Stimulated activated CD8-positive, alpha-beta memory T cell treated with anti-CD3 and anti-CD28 coated beads, Interleukin-7, amount 100 ng/mL, for 1 hour (primary cell): ENCODE data around the gene UFD1.

Experiments
- DNase-seq, 2 donors: peaks; one replicate each; pipeline ENCODE4 v3.0.0-alpha.2; 2020; ENCODE audit warnings: low read depth in 2 of 2

Gene UFD1

DNA sequence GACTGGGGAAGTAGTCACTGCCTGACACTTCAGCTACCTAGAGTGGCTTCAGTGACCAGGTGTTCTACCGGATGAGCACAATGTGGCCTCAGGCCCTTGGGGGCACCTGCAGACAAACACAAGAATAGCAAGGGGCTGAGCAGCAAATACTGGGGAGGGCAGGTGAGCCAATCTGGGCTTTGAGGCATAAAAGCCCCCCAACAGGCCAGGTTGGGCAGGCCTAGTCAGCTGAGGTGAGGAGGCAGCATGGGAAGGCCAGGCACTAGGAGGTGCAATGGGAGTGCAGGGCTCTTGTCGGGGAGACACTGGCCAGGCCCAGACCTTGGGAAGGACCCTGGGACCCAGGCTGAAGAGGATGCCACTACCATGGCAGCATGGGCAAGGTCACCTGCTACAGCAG is 9.0 kb downstream of the UFD1 start:
- no peak for DNase-seq

DNA sequence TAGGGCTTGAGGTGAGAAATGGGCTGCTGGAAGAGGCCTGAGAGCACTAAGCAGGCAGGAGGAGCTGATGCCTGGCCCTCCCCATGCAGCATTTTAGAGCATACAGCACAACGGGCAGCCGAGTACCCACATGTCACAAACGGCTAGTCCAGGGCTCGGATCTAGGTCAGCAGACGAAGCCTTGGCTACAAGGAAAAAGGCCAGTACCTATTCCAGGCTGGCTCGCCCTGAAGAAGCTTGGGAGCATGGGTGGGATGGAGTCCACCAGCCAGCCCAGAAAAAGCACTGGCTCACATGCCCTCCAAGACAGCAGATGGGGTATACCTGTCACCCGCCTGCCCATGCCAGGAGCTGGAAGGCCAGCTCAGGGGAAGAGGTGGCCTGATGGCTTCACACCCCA is 9.6 kb downstream of the UFD1 start:
- no peak for DNase-seq

- no peak for DNase-seq
Measured at GRCh38 chr22:19467912-19468311, 11.1 kb downstream of the UFD1 start.

- DNase-seq = no peak
Measured at GRCh38 chr22:19466848-19467752, 11.9 kb downstream of the UFD1 start.

DNA sequence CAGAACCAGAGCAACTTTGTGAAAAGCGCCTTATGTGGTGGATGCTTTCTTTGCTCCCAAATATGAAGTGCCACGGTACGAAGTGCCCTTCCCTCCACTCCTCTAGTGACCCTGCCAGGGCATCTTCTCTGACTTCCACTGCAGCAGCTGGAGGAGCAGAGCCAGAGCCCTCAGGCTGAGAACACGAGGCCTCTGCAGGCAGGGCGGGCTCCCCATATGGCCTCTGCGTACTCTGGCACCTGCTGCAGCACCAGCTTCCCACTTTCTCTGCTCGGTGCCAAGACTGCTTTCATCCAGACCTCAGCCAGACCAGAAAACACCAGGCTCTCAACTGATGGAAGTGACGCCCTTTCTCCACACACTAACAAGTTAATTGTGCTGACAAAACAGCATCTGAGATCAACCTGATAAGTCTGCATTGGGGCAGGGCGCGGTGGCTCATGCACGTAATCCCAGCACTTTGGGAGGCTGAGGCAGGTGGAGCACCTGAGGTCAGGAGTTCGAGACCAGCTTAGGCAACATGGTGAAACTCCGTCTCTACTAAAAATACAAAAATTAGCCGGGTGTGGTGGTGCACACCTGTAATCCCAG is 12.8 kb downstream of the UFD1 start:
- DNase-seq = no peak

- DNase-seq = no peak
Measured at GRCh38 chr22:19464975-19465374, 14.0 kb downstream of the UFD1 start.

- no peak for DNase-seq
Measured at GRCh38 chr22:19464546-19464945, 14.4 kb downstream of the UFD1 start.

DNA sequence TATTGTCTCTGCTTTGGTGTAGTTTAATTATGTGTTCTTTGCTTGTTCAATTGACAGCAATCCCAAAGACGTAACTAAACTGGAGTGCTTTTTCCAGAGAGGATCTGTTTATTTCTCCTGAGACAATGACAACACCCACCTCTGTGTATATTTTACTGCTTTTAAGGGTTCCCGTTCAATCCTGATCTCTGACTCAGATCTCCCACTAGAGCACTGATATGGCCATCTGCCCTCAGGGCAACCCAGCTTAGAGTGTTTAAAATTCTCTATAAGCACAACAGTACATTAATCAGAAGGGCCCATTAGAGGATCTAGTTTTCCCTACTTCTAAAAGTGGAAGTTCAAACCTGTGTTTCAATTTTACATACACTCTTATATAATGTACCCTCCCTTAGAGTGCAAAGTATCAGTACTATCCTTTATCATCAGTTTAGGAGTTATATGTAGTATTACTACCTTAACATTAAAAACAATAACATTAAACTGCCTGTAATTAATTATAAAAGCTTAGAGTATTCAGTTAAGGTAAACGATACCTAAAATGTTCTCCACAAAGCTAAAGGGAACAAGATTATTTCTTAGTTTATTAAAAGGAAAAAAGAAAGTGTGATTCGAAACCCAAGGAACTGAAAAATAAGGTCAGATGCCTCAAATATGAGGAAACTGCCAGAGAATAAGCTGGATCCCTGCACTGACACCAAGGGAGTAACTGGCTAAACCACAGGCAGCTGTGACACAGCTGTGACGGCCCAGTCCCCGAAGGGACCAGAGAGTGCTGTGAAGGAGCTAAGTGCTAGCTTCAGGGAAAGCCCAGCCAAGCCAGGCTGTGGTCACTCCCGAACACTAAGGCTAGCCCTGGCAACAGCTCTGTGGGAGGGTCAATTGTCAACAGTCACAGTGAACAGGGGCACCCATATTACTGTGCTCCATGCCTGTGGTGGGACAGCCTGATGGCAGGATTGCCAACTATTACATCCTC is 15.2 kb downstream of the UFD1 start:
- no peak for DNase-seq

DNA sequence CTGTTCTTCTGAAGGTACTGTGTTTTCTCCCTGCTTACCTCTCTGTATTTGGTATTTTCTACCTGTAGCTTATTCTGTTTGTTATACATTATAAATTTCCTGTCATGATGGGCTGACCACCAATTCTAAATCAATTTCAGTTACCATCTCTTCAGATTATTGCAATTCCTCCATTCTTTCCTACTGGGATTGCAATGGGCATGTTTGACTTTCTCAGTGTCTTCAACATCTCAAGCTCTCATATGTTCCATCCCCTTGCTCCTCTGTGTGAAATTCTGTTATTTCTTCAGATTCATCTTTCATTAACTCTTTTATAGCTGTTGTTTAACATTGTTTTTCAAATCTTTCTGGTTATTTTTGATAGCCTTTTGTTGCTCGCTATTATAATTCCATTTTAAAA is 16.0 kb downstream of the UFD1 start:
- DNase-seq = no peak

GRCh38 chr22:19461506-19461905 is 17.5 kb downstream of the UFD1 start:
- DNase-seq = no peak

GRCh38 chr22:19460036-19460435 is 19.0 kb downstream of the UFD1 start:
- DNase-seq = no peak

- no peak for DNase-seq
Measured at GRCh38 chr22:19457828-19458428, 21.1 kb downstream of the UFD1 start.

DNA sequence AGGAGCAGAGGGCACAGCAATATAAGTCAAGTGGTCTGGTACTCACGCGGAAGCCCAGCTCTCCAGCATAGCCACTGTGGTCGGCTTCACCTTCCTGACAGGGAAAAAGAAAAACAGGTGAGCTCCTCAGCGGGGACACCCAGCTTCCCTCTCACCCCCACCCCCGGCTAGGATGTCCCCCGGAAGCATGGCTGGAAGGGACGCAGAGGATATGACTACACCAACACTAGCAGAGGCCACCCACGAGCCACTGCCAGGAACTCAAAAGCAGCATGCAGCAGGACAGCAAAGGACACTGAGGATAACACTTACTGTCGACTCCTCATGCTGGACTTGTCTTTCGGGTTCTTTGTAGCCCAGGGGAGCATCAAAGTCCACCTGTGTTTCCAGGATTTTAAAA is 22.5 kb downstream of the UFD1 start:
- no peak for DNase-seq

DNA sequence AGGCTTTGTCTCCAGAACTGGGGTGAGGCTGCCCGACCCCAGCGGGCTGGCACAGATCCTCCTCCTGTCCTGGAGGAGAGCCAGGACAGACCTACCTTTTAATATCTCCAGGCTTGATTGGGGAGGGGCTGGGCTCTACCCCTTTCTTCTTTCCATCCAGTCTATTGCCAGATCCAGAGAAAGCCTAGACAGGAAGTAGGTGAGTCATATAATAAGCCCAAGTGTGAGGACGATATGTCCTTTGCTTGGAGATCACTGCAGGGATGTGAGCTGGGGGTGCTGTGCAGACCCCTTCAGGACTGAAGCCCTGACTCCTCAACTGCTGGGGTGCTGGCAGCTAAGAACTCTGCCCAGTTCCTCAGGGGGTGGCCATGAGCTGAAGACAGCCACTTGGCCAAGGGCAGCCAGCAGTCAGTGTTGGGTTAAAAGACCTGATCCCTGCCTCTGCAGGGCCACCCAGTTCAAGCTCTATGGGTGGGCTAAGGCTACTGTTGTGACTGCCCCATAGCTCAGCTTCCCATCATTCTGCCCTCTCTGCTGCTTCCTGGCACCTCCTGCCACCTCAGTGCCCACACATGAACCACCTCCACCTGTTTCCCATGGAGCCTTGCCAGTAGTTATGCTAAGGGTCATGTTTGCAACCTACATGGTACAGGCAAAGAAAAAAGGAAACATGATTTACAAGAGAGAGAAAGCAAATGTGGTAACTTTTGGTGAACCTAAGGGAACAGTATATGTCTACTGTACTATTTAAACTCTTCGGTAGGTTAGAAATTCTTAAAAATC is 23.2 kb downstream of the UFD1 start:
- DNase-seq = no peak

DNA sequence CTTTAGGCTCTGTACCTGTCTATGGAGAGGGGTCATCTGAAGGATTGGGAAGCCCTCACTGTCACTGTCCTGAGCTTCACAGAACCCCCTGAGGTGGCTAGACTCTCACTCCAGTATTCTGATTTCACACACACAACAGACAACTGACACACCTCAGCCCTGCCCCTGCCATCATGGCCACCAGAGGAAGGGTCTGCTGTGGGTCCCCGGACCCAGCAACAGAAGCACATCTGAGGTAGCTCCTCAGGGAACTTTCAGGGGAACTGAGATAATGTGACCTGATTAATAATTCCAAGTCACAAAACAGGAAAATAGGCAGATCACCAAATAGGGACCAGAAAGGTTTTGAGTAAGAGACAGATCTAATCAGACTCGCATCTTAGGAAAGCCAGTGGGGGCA is 24.0 kb downstream of the UFD1 start:
- no peak for DNase-seq

DNA sequence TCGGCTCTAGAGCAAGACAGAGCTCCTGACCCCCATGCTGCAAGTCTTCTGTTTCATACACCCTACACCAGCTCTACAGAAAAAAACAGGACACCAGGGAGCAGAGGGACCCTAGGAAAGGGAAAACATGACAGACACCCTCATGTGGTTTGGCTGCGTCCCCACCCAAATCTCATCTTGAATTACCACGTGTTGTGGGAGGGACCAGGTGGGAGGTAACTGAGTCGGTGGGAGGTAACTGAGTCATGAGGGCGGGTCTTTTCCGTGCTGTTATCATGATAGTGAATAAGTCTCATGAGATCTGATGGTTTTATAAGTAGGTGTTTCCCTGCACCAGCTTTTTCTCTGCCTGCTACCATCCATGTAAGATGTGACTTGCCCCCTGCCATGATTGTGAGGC is 24.8 kb downstream of the UFD1 start:
- no peak for DNase-seq

DNA sequence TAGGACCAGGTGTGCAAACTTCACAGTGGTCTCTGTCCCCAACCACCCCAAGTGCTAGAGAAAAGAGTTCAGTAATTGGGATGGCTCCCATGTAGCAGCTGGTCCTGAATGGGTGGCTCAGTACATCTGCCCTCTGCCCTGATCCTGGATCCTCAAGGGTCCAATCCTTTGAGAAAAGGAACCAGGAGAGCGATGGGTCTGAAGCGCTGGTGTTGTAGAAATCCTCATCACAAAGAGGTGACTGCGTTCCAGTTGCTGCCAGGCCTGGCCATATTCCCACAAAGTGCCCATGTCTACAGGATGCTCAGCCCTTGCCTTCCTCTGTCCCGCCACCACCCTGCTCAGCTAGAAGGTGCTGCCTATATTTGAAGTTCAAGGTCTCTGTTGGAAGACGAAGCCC is 25.3 kb downstream of the UFD1 start:
- no peak for DNase-seq

- no peak for DNase-seq
Measured at GRCh38 chr22:19451570-19451969, 27.4 kb downstream of the UFD1 start.

DNA sequence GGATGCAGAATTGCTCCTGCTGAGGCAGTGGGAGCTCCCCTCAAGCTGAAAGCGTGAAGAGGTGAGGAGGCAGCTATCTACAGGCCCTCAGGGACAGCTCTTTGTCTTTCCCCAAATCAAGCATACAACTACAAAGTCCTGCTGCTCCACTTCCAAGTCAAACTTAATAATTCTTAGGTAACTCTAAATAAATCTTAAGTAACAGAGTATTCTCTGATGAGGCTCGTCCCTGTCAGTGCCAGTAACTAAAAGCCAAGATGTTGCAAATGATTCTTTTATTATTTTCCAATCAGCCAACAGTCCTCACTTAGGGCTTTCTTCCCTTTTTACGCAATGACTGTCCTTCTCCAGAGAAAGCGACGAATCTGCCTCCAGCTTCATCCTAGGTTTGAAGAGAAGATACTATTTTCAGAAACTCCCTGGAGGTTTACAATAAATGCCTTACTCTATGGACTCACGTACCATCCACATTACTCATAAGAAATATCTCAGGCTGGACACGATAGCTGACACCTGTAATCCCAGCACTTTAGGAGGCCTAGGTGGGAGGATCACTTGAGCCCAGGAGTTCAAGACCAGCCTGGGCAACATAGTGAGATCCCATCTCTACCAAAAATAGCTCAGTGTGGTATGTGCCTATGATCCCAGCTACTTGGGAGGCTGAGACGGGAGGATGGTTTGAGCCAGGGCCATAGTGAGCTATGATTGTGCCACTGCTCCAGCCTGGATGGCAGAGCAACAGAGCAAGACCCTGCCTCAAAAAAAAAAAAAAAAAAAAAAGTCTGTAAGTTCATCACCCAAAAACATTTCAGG is 28.4 kb downstream of the UFD1 start:
- DNase-seq = no peak

DNA sequence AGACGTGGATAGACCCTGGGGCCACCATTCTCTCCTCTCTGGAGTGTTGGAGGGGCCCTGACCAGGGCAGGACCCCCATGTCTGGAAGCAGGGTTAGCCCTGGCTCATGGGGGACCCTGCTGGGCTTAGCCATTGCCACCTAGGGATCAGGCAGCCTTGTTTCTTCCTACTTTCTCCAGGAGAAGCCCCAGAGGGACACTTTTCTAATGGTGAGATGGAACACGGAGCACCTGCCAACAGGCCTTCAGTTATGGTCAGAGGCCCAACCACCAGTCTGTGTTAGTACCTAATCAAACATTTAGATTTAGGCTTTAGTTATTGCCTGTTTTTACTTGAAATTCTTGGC is 29.6 kb downstream of the UFD1 start:
- DNase-seq = no peak
